CD4-positive, alpha-beta T cell treated with Interferon gamma for 1 hour (primary cell): ENCODE measurements around the gene KCNQ1OT1.

Source experiments
- DNase-seq: peaks from one replicate; pipeline ENCODE4 v3.0.0-alpha.2; 2020

Gene KCNQ1OT1

GRCh38 chr11:2701230-2701629 is 1.4 kb upstream of the KCNQ1OT1 start:
- DNase-seq, result no peak

DNA sequence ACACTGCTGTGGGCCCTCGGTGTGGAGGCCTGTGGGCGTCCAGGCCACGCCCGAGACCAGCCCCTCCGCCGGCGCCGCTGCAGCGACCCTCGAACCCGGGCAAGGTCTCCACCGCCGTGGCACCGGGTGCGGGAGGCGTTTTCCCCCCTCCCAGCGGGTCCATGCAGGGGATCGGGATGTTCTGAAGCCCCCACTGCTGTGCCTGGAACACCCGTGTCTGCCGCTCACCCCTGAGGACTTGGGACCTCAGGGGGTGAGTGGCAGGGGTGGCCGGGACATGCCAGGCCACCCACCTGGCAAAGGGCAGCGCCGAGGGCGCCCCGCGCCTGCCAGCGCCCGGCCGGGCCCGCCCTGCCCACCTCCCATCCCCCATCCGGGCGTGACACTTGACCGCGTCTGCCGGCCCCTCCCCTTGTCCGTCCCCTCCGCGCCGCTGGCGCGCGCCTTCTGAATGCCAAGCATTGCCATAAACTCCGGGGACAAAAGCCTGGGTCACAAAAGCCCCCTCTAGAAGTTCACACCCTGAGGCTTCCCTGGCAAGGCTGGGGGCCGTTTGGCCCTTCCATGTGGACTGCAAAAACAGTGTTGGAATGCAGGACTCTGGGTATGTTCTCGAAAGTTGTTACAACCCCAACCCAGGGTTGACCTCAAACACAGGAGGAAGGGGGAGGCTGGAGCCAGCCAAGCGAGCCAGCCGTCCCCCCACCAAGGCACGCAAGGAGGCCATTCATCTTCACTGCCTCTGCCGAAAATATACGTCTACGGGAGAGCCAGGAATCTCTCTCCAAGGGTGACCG is 819 bp upstream of the KCNQ1OT1 start:
- no peak for DNase-seq

GRCh38 chr11:2699185-2699530 is 636 bp downstream of the KCNQ1OT1 start:
- DNase-seq, result no peak

DNA sequence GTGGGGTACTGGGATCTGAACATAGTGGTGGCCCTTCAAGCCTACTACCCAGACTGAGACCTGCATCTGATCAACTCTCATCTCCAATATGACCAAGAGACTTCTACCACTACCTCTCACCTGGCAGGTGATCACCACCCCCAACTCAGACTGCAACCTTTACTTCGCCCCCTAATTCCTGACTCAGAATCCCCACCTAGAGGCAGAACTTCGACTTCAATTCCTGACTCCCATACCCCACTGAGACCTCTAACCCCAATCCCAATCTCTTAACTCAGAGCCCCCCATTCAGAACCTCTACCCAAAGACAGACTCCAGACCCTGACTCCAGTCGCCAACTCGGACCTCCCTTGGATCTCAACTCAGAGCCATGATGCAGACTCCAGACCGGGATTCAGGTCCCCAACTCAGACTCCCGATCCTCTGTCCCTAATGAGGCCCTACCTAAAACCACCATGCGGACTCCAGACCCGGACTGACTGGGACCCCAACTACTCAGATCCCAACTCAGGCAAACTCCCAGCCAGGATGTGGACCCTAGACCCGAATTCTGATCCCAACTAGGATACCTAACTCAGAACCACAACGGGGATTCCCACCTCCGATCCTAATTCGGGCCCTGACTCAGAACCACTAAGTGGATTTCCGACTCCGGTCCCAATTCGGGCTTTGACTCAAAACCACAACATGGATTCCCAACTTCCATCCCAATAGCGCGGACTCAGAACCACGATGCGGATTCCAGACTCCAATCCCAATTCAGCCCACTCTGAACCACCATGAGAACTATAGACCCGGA is 1.2 kb downstream of the KCNQ1OT1 start:
- DNase-seq, result no peak

DNA sequence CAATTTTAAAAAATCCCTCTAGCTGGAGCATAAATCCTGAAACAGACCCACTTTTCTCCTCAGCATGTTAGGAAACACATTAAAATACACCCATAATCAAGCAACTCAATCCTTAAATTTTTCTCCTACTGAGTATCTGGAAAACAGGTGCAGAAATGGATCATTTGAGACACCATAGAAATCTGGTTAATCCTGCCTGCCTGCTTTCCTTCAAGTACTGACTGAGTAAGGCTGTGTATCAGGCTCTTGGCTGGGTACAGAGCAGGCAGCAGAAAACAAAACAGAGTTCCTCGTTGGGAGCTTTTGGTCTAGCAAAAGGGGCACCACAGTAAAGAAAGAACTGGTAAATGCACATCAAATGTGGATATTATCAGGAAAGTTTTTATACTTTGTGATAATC is 1.9 kb downstream of the KCNQ1OT1 start:
- no peak for DNase-seq

- DNase-seq, result no peak
Measured at GRCh38 chr11:2696455-2696854, 3.3 kb downstream of the KCNQ1OT1 start.

- DNase-seq, result no peak
Measured at GRCh38 chr11:2694995-2695939, 4.5 kb downstream of the KCNQ1OT1 start.

- DNase-seq, result no peak
Measured at GRCh38 chr11:2694495-2694894, 5.3 kb downstream of the KCNQ1OT1 start.

- no peak for DNase-seq
Measured at GRCh38 chr11:2693271-2694261, 6.2 kb downstream of the KCNQ1OT1 start.

DNA sequence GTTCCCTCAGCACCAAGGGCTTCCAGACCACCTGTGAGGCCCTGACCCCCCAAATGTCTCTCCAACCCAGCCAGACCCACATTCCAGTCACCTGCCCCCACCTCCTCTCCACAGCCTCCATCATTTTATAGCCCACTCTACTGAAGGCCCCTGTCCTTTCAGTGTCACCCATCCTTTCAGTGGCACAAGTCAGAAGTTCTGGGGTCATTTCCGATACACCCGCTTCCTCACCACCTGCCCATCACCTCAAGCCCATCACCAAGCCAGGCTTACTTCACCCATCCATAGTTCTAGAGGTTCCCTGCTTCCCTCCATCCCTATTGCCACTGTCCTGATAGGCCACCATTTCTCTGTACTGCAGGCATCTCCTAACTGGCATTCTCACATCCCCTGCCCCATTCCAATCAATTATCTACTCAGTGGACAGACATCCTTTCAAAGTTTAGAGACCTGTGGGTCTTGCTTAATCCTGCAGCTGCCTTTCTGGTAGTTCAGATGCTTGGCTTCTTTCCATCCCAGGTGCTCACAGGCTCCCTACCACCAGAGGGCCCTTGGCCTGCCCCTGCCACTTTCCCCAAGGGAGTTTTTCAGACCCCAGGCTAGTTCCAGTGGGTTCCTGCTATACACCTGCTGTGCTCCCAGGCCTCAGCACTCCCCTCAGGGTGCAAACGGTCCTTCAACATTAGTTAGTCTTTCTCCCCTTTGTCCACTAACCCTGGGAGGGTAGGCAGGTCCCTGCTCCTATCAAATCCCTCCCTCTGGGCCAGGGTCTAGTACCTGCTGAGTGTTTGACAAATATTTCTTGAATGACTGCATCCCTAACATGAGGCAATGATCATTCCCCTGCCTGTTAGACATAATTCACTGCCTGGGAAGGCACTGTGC is 7.6 kb downstream of the KCNQ1OT1 start:
- DNase-seq, result no peak

- no peak for DNase-seq
Measured at GRCh38 chr11:2691355-2691761, 8.4 kb downstream of the KCNQ1OT1 start.

GRCh38 chr11:2690596-2691354 is 9.0 kb downstream of the KCNQ1OT1 start:
- no peak for DNase-seq

DNA sequence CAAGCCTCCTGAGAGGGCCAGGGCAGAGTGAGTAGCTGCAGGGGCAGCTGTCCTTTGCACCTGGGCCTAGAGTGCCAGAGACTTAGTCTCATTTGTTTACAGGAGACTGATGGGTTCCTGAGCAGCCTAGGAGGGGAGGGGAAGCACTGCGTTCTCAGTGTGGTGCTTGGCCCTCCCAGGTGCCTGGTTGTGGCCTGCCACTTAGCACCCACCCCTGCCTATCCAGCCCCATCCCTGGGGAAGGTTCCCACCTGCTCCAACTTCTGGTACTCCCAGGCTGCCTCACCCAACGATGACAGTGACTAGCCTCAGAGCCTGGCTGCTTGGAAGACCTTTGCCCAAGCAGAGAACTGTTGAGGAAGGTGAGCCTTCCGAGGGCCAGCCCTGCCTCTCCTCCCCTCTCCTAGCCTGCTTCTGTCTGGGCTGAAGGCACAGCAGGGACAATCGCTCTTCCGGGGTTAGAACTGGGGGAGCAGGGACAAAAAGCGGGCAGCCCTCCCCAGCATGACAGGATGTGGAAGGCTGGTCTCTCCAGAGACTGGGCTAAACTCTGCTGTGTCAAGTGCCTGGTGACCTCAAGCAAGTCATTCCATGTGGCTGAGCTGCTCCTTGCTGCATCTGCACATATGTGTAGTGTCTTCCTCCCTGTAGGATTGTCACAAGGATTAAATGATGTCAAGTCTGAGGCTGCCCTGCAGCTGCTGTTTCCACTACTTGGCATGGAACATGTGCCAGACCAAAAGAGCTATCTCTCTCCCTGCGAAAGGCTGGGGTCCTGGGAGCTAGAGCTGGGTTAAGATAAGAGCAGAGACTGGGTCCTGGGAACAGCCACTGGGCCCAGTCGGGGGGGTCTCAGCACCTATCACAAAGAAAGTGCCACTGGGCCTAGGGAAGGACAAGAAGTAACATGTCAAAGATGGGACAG is 9.9 kb downstream of the KCNQ1OT1 start:
- no peak for DNase-seq

DNA sequence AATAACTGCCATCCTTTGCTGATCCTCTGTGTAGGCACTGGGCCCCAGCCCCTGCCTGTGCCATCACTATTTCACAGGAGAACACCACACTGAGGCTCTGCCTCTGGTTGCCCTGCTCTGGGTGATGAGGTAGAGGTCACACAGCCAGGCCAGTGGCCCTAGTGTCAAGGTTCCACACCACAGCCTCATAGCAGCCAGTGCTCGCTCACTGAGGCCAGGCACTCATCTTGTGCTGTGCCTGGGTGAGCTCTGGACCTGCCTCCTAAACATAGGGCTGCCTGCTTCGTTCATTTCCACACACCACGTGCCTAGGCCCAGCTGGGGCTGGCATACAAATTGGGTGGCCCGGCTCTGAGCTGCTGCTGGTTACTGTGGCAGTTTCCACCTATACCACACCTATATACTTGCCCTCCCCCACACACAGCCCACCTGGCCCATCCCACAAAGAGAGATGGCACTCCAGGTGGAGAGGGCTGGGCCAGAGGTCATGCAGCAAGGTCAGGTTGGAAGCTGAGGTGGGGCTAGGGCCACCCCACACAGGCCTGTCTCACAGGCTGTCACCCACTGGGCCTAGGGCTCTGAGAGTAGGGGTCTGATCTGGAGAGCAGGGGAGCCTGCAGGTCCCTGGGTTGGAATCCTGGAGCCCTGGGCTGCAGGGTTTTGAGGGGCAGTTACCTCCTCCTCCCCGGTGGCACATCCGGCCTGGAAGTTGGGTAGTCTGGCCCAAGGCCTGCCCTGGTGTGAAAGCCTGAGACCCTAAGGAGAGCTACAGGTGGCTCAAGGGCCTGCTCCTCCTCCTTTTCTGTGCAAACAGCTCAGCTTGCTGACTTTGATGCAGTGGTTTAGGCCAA is 11.2 kb downstream of the KCNQ1OT1 start:
- no peak for DNase-seq

- no peak for DNase-seq
Measured at GRCh38 chr11:2687782-2688191, 12.0 kb downstream of the KCNQ1OT1 start.

GRCh38 chr11:2687223-2687530 is 12.6 kb downstream of the KCNQ1OT1 start:
- no peak for DNase-seq

DNA sequence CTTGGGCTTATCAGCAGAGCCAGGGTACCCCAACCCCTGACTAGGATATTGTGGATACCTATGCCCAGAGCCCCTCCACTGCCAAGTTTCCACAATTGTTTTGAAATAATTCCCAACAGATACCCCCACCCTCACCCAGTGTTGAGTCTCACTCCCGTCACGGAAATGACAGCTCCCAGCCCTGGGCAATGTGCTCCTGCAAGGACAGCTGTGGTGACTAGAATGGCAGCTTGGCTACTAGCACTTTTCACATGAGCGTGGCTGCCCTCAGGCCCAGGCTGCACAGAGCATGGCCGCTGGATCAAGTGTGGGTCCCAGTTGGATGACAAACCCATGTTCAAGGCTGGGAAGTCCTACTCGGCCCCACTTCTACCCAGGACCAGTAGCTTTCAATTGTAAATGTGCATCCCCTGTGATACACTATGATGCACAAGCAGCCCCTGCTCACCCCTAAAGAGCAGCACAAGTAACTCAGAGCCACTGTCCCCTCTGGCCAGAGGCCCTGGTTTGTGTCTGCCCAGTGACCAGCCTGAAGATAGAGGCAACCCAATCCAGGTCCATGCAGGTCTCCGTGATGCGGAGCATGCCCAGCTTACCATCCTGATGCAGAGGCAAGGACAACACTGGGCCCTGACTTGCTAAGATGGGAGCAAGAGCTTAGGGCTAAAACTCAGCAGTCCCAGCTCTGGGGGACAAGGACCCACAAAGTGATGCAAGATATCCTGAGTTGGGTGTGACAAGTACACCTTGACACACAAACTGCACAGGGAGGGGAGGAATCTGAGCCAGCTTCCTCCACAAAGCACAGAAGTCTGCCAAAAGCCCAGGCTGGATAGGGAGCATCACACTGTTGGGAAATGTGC is 13.2 kb downstream of the KCNQ1OT1 start:
- DNase-seq, result no peak
